IMR-90 (cell line): ENCODE data around the gene CAPN7. TPM values are rescaled to one million over a fixed set of nuclear protein-coding genes. Genes with fewer than 3 reads are reported as not detected.

Source experiments
- ATAC-seq: fragments of 200-7000 bp; cut with Tn5 transposase; 2 replicates; pipeline ENCODE4 v1.9.1; 2020; ENCODE audit warnings: low read depth, mild to moderate bottlenecking, moderate library complexity
- BruUV-seq: library from RNA; stranded (reverse); fragments of 400-500 nt; replicated peaks from 2 replicates; lab custom pipeline; 2021; lab: Mats Ljungman, UMichigan
- CTCF ChIA-PET: fragments of 300-600 bp; formaldehyde crosslinking; extraction: SDS; loops from one replicate; lab custom pipeline; 2021; ENCODE audit warnings: antibody characterized with exemption; lab: Yijun Ruan, JAX
- POLR2A ChIA-PET: fragments of 300-600 bp; sonication (Branson Sonifier 250); formaldehyde crosslinking; loops from one replicate; lab custom pipeline; 2022; ENCODE audit warnings: antibody characterized with exemption; ENCODE audit not compliant: unreplicated experiment; lab: Charles Lee
- DNase-seq: peaks from one replicate; pipeline ENCODE4 v3.0.0; 2013
- H2AFZ ChIP-seq: replicated peaks from 2 replicates; pipeline ENCODE3; 2013; ENCODE audit warnings: low read length, mild to moderate bottlenecking; ENCODE audit not compliant: poor library complexity
- H2AK5ac ChIP-seq: 2 replicates; pipeline ENCODE4 v1.6.1; 2013; ENCODE audit warnings: low read depth, low read length, inconsistent platforms
- H2AK9ac ChIP-seq: replicated peaks from 2 replicates; pipeline ENCODE3; 2013; ENCODE audit warnings: mild to moderate bottlenecking, low read depth, low read length, moderate library complexity; ENCODE audit not compliant: poor library complexity
- H2BK120ac ChIP-seq: 2 replicates; pipeline ENCODE4 v1.6.1; 2013; ENCODE audit warnings: low read depth, low read length, inconsistent platforms
- H2BK15ac ChIP-seq: 3 replicates; pipeline ENCODE4 v1.6.1; 2013; ENCODE audit warnings: low read depth, low read length, inconsistent platforms
- H2BK20ac ChIP-seq: 2 replicates; pipeline ENCODE4 v1.6.1; 2013; ENCODE audit warnings: low read depth, mild to moderate bottlenecking, inconsistent platforms, low read length, moderate library complexity
- H2BK5ac ChIP-seq: 2 replicates; pipeline ENCODE4 v1.6.1; 2013; ENCODE audit warnings: mild to moderate bottlenecking, low read depth, low read length, inconsistent platforms; ENCODE audit not compliant: poor library complexity, severe bottlenecking
- H3K14ac ChIP-seq: replicated peaks from 2 replicates; pipeline ENCODE4 v1.6.1; 2013; ENCODE audit warnings: low read depth, low read length, inconsistent platforms
- H3K18ac ChIP-seq: 2 replicates; pipeline ENCODE4 v1.6.1; 2013; ENCODE audit warnings: low read depth, low read length, control low read depth
- H3K23ac ChIP-seq: 2 replicates; pipeline ENCODE4 v1.6.1; 2013; ENCODE audit warnings: low read depth, low read length, inconsistent platforms
- H3K27ac ChIP-seq: 2 replicates; pipeline ENCODE4 v1.5.1; 2013; ENCODE audit warnings: mild to moderate bottlenecking, control low read depth, low read length; ENCODE audit not compliant: insufficient read depth
- H3K27me3 ChIP-seq: 2 replicates; pipeline ENCODE4 v1.6.1; 2013; ENCODE audit warnings: low read length; ENCODE audit not compliant: control insufficient read depth, insufficient read depth
- H3K36me3 ChIP-seq: 2 replicates; pipeline ENCODE4 v1.6.1; 2013; ENCODE audit warnings: low read length, mixed read lengths; ENCODE audit not compliant: control insufficient read depth, insufficient read depth
- H3K4ac ChIP-seq: 2 replicates; pipeline ENCODE4 v1.6.1; 2013; ENCODE audit warnings: low read depth, low read length, inconsistent platforms
- H3K4me1 ChIP-seq: 2 replicates; pipeline ENCODE4 v1.6.1; 2013; ENCODE audit warnings: low read length, mixed read lengths; ENCODE audit not compliant: control insufficient read depth, insufficient read depth
- H3K4me2 ChIP-seq: 2 replicates; pipeline ENCODE4 v1.6.1; 2013; ENCODE audit warnings: low read depth, mild to moderate bottlenecking, control low read depth, low read length, moderate library complexity
- H3K4me3 ChIP-seq: 2 replicates; pipeline ENCODE4 v1.5.1; 2013; ENCODE audit warnings: low read depth, mild to moderate bottlenecking, control low read depth, low read length, moderate library complexity; ENCODE audit not compliant: insufficient read depth
- H3K56ac ChIP-seq: 2 replicates; pipeline ENCODE4 v1.6.1; 2013; ENCODE audit warnings: low read length, inconsistent platforms; ENCODE audit not compliant: insufficient read depth; ENCODE audit errors: extremely low read depth
- H3K79me1 ChIP-seq, 2 experiments: 2 replicates each; pipeline ENCODE4 v1.6.1; 2013; ENCODE audit warnings: low read length in 2 of 2, inconsistent platforms in 1 of 2, low read depth in 1 of 2
- H3K9ac ChIP-seq: 2 replicates; pipeline ENCODE4 v1.6.1; 2013; ENCODE audit warnings: low read depth, low read length, control low read depth
- H3K9me1 ChIP-seq: 2 replicates; pipeline ENCODE4 v1.6.1; 2013; ENCODE audit warnings: low read length, inconsistent platforms; ENCODE audit not compliant: insufficient read depth
- H3K9me3 ChIP-seq: 2 replicates; pipeline ENCODE4 v1.6.1; 2013; ENCODE audit warnings: low read length; ENCODE audit not compliant: control insufficient read depth, insufficient read depth
- H4K20me1 ChIP-seq: 2 replicates; pipeline ENCODE4 v1.6.1; 2013; ENCODE audit warnings: low read length, inconsistent platforms; ENCODE audit not compliant: insufficient read depth
- H4K5ac ChIP-seq: 2 replicates; pipeline ENCODE4 v1.6.1; 2013; ENCODE audit warnings: mild to moderate bottlenecking, low read depth, low read length, control low read depth
- H4K8ac ChIP-seq, 2 experiments: 2 replicates each; pipeline ENCODE4 v1.6.1; 2013; ENCODE audit warnings: low read depth in 2 of 2, low read length in 2 of 2, control low read depth in 1 of 2, inconsistent platforms in 1 of 2
- H4K91ac ChIP-seq: 2 replicates; pipeline ENCODE4 v1.6.1; 2013; ENCODE audit warnings: low read depth, low read length, inconsistent platforms; ENCODE audit not compliant: insufficient read depth
- BHLHE40 ChIP-seq: fragments of 150-350 bp; IDR thresholded peaks from 2 replicates; pipeline ENCODE4 v1.6.1; 2016; ENCODE audit warnings: mild to moderate bottlenecking, low read depth, low read length
- CEBPB ChIP-seq: IDR thresholded peaks from 2 replicates; pipeline ENCODE4 v1.6.1; 2012; ENCODE audit warnings: low read depth, low read length, improper control_type of control experiment
- CHD1 ChIP-seq: IDR thresholded peaks from 2 replicates; pipeline ENCODE4 v1.6.1; 2012; ENCODE audit warnings: low read depth, low read length, improper control_type of control experiment
- CTCF ChIP-seq: conservative IDR thresholded peaks from 2 replicates; pipeline ENCODE4 v1.5.1; 2012; ENCODE audit warnings: mild to moderate bottlenecking, low read depth, low read length, improper control_type of control experiment
- ELK1 ChIP-seq: fragments of 150-350 bp; IDR thresholded peaks from 2 replicates; pipeline ENCODE4 v1.6.1; 2016; ENCODE audit warnings: low read depth, mild to moderate bottlenecking, low read length, moderate library complexity, borderline replicate concordance
- FOS ChIP-seq: fragments of 150-350 bp; IDR thresholded peaks from 2 replicates; pipeline ENCODE4 v1.6.1; 2016; ENCODE audit warnings: low read depth, low read length
- MAFK ChIP-seq: IDR thresholded peaks from 2 replicates; pipeline ENCODE4 v1.6.1; 2012; ENCODE audit warnings: low read depth, low read length, improper control_type of control experiment
- MAZ ChIP-seq: IDR thresholded peaks from 2 replicates; pipeline ENCODE4 v1.6.1; 2012; ENCODE audit warnings: low read depth, mild to moderate bottlenecking, low read length, improper control_type of control experiment, moderate library complexity, borderline replicate concordance
- MXI1 ChIP-seq: IDR thresholded peaks from 2 replicates; pipeline ENCODE4 v1.6.1; 2012; ENCODE audit warnings: low read depth, mild to moderate bottlenecking, low read length, moderate library complexity, borderline replicate concordance
- NFE2L2 ChIP-seq: fragments of 150-350 bp; IDR thresholded peaks from 2 replicates; pipeline ENCODE4 v1.6.1; 2016; ENCODE audit warnings: low read depth, mild to moderate bottlenecking, low read length
- POLR2A ChIP-seq: IDR thresholded peaks from 2 replicates; pipeline ENCODE4 v1.6.1; 2012; ENCODE audit warnings: mild to moderate bottlenecking, low read depth, low read length
- RAD21 ChIP-seq: IDR thresholded peaks from 2 replicates; pipeline ENCODE4 v1.6.1; 2012; ENCODE audit warnings: low read length, improper control_type of control experiment
- RCOR1 ChIP-seq: IDR thresholded peaks from 2 replicates; pipeline ENCODE4 v1.6.1; 2012; ENCODE audit warnings: mild to moderate bottlenecking, low read length, improper control_type of control experiment; ENCODE audit not compliant: insufficient replicate concordance
- RFX5 ChIP-seq: IDR thresholded peaks from 2 replicates; pipeline ENCODE4 v1.8.0; 2012; ENCODE audit warnings: low read depth, mild to moderate bottlenecking, low read length, moderate library complexity
- SMC3 ChIP-seq: fragments of 150-350 bp; IDR thresholded peaks from 2 replicates; pipeline ENCODE4 v1.6.1; 2016; ENCODE audit warnings: low read depth, mild to moderate bottlenecking, antibody characterized with exemption, low read length, moderate library complexity
- USF2 ChIP-seq: fragments of 150-350 bp; IDR thresholded peaks from 2 replicates; pipeline ENCODE4 v1.6.1; 2017; ENCODE audit warnings: mild to moderate bottlenecking, antibody characterized with exemption, low read length, low read depth
- WGBS, 2 experiments: methylation state at CpG; one replicate each; pipeline versions ENCODE4 v1.1.5 to v1.1.7; 2013; ENCODE audit warnings: missing lambda C conversion rate in 2 of 2; ENCODE audit not compliant: insufficient read length in 1 of 2; ENCODE audit errors: extremely low coverage in 2 of 2; 5-methylcytosine and 5-hydroxymethylcytosine counted together
- dilution Hi-C: fragments of 300-500 bp; cut with HindIII; formaldehyde crosslinking; loops from one replicate; pipeline ENCODE4 v1.14.3; 2018; ENCODE audit warnings: low sequenced_read_pairs; ENCODE audit not compliant: unreplicated experiment
- in situ Hi-C: fragments of 300-500 bp; cut with MboI; formaldehyde crosslinking; loops from 3 replicates; pipeline ENCODE4 v1.14.3; 2019; ENCODE audit warnings: low sequenced_read_pairs, inconsistent platforms, mixed read lengths
- intact Hi-C: fragments of 100-400 bp; cut with micrococcal nuclease; formaldehyde crosslinking; loops from 2 replicates; pipeline ENCODE4 v1.10.0; 2022
- polyA plus RNA-seq, 3 experiments: library from polyadenylated mRNA; depleted of rRNA; stranded (reverse); fragments of >200 nt; gene quantifications; 2 replicates each; pipeline ENCODE4 v1.2.3, GENCODE V29; 2012; ENCODE audit warnings: low replicate concordance in 1 of 3
- total RNA-seq: library from RNA; depleted of rRNA; stranded (reverse); fragments of >200 nt; gene quantifications from 2 replicates; pipeline ENCODE4 v1.2.3, GENCODE V29; 2012

The CAPN7 gene
- total and polyA plus RNA-seq, 2 of the 4 experiments (the other 2 are of a cell fraction): 14.5 to 21.3 TPM

- Histone ChIP-seq H3K9ac (no peak overlapping the region), H3K4me2 (no peak overlapping the region), H3K4me1 (no peaks in the 10 kb centered on the region), H3K4me3 (no peak overlapping the region), H3K27ac (no peak overlapping the region), H2BK20ac (no peak overlapping the region), H4K20me1 (no peaks in the 10 kb centered on the region), H4K5ac (no peak overlapping the region), H3K56ac (no peak overlapping the region), H2AK9ac (no peak overlapping the region), H2AK5ac (no peak overlapping the region), H3K14ac (no peak overlapping the region), H4K91ac (no peak overlapping the region), H2AFZ (no peak overlapping the region), H3K4ac (no peak overlapping the region), H4K8ac (no peak overlapping the region), H3K9me3 (no peaks in the 10 kb centered on the region), H3K79me1 (peaks cover 2 to 4% of the 10 kb centered on the region in 2 experiments; a peak in 1 of 4 replicates), H3K36me3 (no peaks in the 10 kb centered on the region), H2BK120ac (no peak overlapping the region), H3K23ac (no peak overlapping the region), H3K18ac (no peak overlapping the region), H3K27me3 (no peaks in the 10 kb centered on the region), H2BK15ac (no peak overlapping the region), H2BK5ac (no peak overlapping the region), H3K9me1 (peaks cover 11% of the 10 kb centered on the region)
- TF ChIP-seq FOS (no peak), RFX5 (no peak), RAD21 (no peak), CHD1 (no peak), RCOR1 (no peak), USF2 (no peak), SMC3 (no peak), MAZ (no peak), NFE2L2 (no peak), ELK1 (no peak), MAFK (no peak), CTCF (no peak), POLR2A (no peak), CEBPB (no peak), BHLHE40 (no peak), MXI1 (no peak)
- intact Hi-C loops: no loop called here
- ChIA-PET POLR2A (no interaction called here), CTCF (interaction anchor here (0.6 kb wide), 2 partner anchors 34 to 330 kb away, joined by 4 read pairs; no protein-coding TSS in a partner anchor)
- WGBS, 2 experiments: no CpG with 5 or more reads among the region's 3 CpGs
- dilution Hi-C loops: no loop called here
- BruUV-seq: no TSS peak
- DNase-seq (no peak), ATAC-seq (no peak)
- in situ Hi-C loops: no loop called here
These were observed 93.0 kb downstream of the CAPN7 start for GRCh38 chr3:15299036-15299435.
